Endothelial cell (in vitro differentiated cells): ENCODE results near the gene SELENOF. TPM values are rescaled to one million over a fixed set of nuclear protein-coding genes. Genes with fewer than 3 reads are reported as not detected.

Experiments used
- DNase-seq: peaks from one replicate; pipeline ENCODE4 v3.0.0; 2021; ENCODE audit warnings: low spot score
- H3K27ac Mint-ChIP-seq: one replicate; pipeline ENCODE4 v1.8.0; 2021; ENCODE audit warnings: mixed read lengths, inconsistent platforms; ENCODE audit not compliant: unreplicated experiment
- H3K27me3 Mint-ChIP-seq: one replicate; pipeline ENCODE4 v1.8.0; 2021; ENCODE audit warnings: mild to moderate bottlenecking, moderate library complexity, mixed read lengths, inconsistent platforms; ENCODE audit not compliant: unreplicated experiment
- H3K36me3 Mint-ChIP-seq: one replicate; pipeline ENCODE4 v1.8.0; 2021; ENCODE audit warnings: mild to moderate bottlenecking, low read depth, mixed read lengths, inconsistent platforms; ENCODE audit not compliant: unreplicated experiment
- H3K4me1 Mint-ChIP-seq: one replicate; pipeline ENCODE4 v1.8.0; 2021; ENCODE audit warnings: mild to moderate bottlenecking, mixed read lengths, inconsistent platforms; ENCODE audit not compliant: unreplicated experiment
- H3K4me3 Mint-ChIP-seq: one replicate; pipeline ENCODE4 v1.8.0; 2021; ENCODE audit warnings: mild to moderate bottlenecking, mixed read lengths, inconsistent platforms; ENCODE audit not compliant: unreplicated experiment
- H3K9me3 Mint-ChIP-seq: one replicate; pipeline ENCODE4 v1.8.0; 2021; ENCODE audit warnings: mixed read lengths, inconsistent platforms; ENCODE audit not compliant: unreplicated experiment
- CTCF ChIP-seq: fragments of 200-600 bp; sonication (generic); IDR thresholded peaks from one replicate; pipeline ENCODE4 v1.5.0; 2021; ENCODE audit warnings: antibody characterized with exemption; ENCODE audit not compliant: unreplicated experiment
- total RNA-seq: library from RNA; stranded (reverse); fragmentation: NEBNext Ultra II Directional; extraction: Animal tissue kit (Norgen Biotek cat#: 25700); gene quantifications from one replicate; pipeline ENCODE4 v1.2.1, GENCODE V29; 2021; ENCODE audit not compliant: unreplicated experiment

The SELENOF gene
- total RNA-seq, 1 donor from 2014 or later: 131 TPM

- H3K27ac Mint-ChIP-seq: no peak overlapping the region
- peaks cover 7% of the 10 kb centered on the region for H3K36me3 Mint-ChIP-seq
- no peak overlapping the region for H3K4me3 Mint-ChIP-seq
- no peak for DNase-seq
- TF ChIP-seq CTCF: no peak
- H3K27me3 Mint-ChIP-seq: no peaks in the 10 kb centered on the region
- H3K9me3 Mint-ChIP-seq: no peaks in the 10 kb centered on the region
- no peaks in the 10 kb centered on the region for H3K4me1 Mint-ChIP-seq
Measured at GRCh38 chr1:86861424-86861823, 52.5 kb downstream of the SELENOF start.

- Mint-ChIP-seq H3K27ac (no peak overlapping the region), H3K9me3 (no peaks in the 10 kb centered on the region), H3K36me3 (peaks cover 3% of the 10 kb centered on the region), H3K4me1 (no peaks in the 10 kb centered on the region), H3K27me3 (no peaks in the 10 kb centered on the region), H3K4me3 (no peak overlapping the region)
- TF ChIP-seq CTCF: no peak
- no peak for DNase-seq
Measured at GRCh38 chr1:86860424-86860823, 53.5 kb downstream of the SELENOF start.

DNA sequence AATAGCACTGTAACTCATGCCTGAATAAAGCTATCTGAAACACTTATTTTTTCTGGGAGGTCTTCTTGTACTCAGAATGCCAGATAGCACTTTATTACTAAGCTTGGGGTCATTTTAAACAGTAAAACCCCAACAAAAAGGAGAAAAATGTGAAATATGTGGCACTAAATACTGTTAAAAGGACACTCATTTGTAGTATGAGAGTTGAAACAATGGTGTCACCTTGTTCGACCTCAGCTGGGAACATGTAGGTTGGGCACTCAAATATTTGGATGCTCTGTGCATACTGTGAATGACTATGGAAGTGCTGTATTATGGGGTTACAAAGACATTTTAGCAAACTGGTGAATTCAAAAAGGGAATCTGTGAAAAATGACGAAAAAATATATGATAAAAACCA, 53.9 kb downstream of the SELENOF start:
- TF ChIP-seq CTCF: no peak
- H3K36me3 Mint-ChIP-seq: peaks cover 3% of the 10 kb centered on the region
- DNase-seq: no peak
- H3K9me3 Mint-ChIP-seq: no peaks in the 10 kb centered on the region
- no peak overlapping the region for H3K4me3 Mint-ChIP-seq
- H3K27ac Mint-ChIP-seq: no peak overlapping the region
- H3K4me1 Mint-ChIP-seq: no peaks in the 10 kb centered on the region
- no peaks in the 10 kb centered on the region for H3K27me3 Mint-ChIP-seq

DNA sequence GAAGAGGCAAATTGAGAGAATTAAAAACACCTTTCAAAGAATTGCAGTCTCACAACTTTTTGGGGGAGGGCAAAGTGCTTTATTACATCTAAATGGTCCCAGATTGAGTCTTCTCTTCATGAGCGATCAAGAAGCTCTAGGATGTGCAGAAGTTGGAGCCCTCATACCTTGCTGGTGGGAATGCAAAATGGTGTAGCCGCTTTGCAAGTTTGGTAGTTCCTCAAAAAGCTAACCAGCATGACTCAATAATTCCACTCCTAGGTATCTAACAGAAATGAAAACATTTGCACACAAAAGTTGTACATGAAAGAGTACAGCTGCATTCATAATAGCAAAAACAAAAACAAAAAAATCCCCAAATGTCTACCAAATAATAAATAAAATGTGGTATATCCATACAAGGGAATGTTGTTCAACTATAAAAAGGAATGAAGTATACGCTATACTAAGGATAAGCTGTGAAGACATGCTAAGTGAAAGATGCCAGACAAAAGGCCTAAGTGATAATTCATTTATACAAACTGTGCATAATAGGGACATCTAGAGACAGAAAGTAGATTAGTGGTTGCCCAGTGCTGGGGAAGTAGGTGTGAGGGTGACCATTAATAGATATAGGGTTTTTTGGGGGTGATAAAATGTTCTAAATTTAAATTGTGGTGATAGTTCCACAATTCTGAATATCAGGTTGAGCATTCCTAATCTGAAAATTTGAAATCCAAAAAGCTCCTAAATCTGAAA, 55.2 kb downstream of the SELENOF start:
- TF ChIP-seq CTCF: no peak
- H3K4me1 Mint-ChIP-seq: no peaks in the 10 kb centered on the region
- H3K27ac Mint-ChIP-seq: no peak overlapping the region
- DNase-seq: no peak
- peaks cover 3% of the 10 kb centered on the region for H3K36me3 Mint-ChIP-seq
- H3K27me3 Mint-ChIP-seq: no peaks in the 10 kb centered on the region
- no peaks in the 10 kb centered on the region for H3K9me3 Mint-ChIP-seq
- H3K4me3 Mint-ChIP-seq: no peak overlapping the region

GRCh38 chr1:86856196-86856595, 57.7 kb downstream of the SELENOF start:
- no peaks in the 10 kb centered on the region for H3K4me1 Mint-ChIP-seq
- no peaks in the 10 kb centered on the region for H3K27me3 Mint-ChIP-seq
- TF ChIP-seq CTCF: no peak
- DNase-seq: no peak
- H3K27ac Mint-ChIP-seq: no peak overlapping the region
- H3K9me3 Mint-ChIP-seq: no peaks in the 10 kb centered on the region
- no peak overlapping the region for H3K4me3 Mint-ChIP-seq
- H3K36me3 Mint-ChIP-seq: peaks cover under 1% of the 10 kb centered on the region
